Measurements from ENCODE around the gene DUSP22. TPM values are rescaled to one million over a fixed set of nuclear protein-coding genes. Genes with fewer than 3 reads are reported as not detected.

The DUSP22 gene
- total RNA-seq, 1 experiment from 2014 or later, result 18.6 TPM

DNA sequence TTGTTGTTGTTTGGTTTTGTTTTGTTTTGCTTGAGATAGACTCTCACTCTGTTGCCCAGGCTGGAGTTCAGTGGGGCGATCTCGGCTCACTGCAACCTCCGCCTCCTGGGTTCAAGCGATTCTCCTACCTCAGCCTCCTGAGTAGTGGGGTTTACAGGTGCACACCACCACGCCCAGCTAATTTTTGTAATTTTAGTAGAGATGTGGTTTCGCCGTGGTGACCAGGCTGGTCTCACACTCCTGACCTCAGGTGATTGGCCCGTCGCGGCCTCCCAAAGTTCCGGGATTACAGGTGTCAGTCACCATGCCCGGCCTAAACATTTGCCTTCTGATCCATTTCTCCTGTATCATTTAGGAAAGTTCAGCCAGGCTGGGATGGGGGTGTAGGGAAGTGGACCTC is 17.7 kb downstream of the DUSP22 start:
- no peaks in the 10 kb centered on the region for H3K9me3 ChIP-seq
- no peaks in the 10 kb centered on the region for H3K9me3 Mint-ChIP-seq (ENCODE audit: unreplicated experiment)
- H3K4me1 ChIP-seq, result no peaks in the 10 kb centered on the region
- no peaks in the 10 kb centered on the region for H3K27me3 ChIP-seq (replicated peaks; ENCODE audit: control insufficient read depth, insufficient read depth, low read length)
- TF ChIP-seq, protein P1, sequence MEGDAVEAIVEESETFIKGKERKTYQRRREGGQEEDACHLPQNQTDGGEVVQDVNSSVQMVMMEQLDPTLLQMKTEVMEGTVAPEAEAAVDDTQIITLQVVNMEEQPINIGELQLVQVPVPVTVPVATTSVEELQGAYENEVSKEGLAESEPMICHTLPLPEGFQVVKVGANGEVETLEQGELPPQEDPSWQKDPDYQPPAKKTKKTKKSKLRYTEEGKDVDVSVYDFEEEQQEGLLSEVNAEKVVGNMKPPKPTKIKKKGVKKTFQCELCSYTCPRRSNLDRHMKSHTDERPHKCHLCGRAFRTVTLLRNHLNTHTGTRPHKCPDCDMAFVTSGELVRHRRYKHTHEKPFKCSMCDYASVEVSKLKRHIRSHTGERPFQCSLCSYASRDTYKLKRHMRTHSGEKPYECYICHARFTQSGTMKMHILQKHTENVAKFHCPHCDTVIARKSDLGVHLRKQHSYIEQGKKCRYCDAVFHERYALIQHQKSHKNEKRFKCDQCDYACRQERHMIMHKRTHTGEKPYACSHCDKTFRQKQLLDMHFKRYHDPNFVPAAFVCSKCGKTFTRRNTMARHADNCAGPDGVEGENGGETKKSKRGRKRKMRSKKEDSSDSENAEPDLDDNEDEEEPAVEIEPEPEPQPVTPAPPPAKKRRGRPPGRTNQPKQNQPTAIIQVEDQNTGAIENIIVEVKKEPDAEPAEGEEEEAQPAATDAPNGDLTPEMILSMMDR (IDR thresholded peaks at IDR 0.05; ENCODE audit: insufficient read depth in 1 of 2, low read depth in 1 of 2, low read length in 1 of 2, severe bottlenecking in 1 of 2, unreplicated experiment in 1 of 2), result no peak
- H3K27me3 Mint-ChIP-seq (ENCODE audit: insufficient read depth, unreplicated experiment), result no peaks in the 10 kb centered on the region
- DNase-seq, result no peak
- H3K27ac Mint-ChIP-seq (ENCODE audit: unreplicated experiment), result no peak overlapping the region
- intact Hi-C loops (cut with micrococcal nuclease; ENCODE audit: unreplicated experiment), result no loop called here
- POLR2A ChIA-PET, result no interaction called here
- no peaks in the 10 kb centered on the region for H3K36me3 ChIP-seq (ENCODE audit: control insufficient read depth, insufficient read depth, low read length)
- H3K4me1 Mint-ChIP-seq (ENCODE audit: low read depth, unreplicated experiment), result no peaks in the 10 kb centered on the region
- no peak overlapping the region for H3K4me3 ChIP-seq (ENCODE audit: low read depth, low read length)
- no peaks in the 10 kb centered on the region for H3K36me3 Mint-ChIP-seq (ENCODE audit: insufficient read depth, unreplicated experiment)
- CTCF ChIA-PET, result no interaction called here
- no peak overlapping the region for H3K4me3 Mint-ChIP-seq (ENCODE audit: unreplicated experiment)
- no TSS peak for BruUV-seq (replicated peaks)

DNA sequence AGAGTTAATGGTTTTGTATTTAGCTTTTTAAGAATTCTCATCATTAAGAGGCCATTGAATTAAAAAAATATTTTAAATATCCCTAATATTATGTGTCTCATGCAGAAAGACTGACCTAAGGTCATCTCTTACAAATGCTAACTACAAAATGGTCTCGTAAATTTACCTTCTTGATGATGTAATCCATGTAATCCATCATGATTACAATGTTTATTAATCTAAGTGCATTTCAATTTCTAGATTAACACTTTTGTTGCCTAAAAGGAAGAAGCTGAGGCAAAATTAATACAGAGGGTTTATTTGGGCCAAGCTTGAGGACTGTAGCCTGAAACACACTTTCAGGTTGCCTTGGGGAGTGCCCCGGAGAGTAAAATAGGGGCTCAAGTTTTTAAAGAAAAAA is 18.4 kb downstream of the DUSP22 start:
- H3K9me3 Mint-ChIP-seq (ENCODE audit: unreplicated experiment), result no peaks in the 10 kb centered on the region
- intact Hi-C loops (cut with micrococcal nuclease; ENCODE audit: unreplicated experiment), result no loop called here
- H3K36me3 Mint-ChIP-seq (ENCODE audit: insufficient read depth, unreplicated experiment), result no peaks in the 10 kb centered on the region

DNA sequence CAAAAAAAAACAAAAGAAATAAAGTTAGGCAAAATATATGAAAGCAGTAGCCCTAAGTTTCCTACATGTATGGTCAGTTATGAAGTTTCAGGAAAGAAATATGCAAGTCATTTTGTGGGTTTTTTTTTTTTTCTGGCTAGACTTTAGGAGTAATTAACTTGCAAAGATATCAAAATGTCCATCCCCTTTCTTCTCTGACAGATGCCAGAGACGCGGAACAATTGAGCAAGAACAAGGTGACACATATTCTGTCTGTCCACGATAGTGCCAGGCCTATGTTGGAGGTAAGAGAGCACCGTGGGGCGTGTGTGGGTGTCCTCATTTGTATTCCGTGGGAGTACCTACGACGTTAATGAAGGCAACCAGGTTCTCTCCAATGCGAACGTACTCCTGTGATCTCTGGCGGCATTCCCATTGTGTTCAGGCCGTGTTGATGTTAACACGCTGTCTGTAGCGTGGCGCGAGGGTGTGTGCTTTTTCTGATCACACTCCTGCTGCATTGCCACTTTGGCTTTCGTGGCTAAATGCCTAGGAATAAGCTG is 19.5 kb downstream of the DUSP22 start:
- no TSS peak for BruUV-seq (replicated peaks)
- intact Hi-C loops (cut with micrococcal nuclease; ENCODE audit: unreplicated experiment), result no loop called here
- Mint-ChIP-seq H3K27ac (ENCODE audit: unreplicated experiment) (no peak overlapping the region), H3K9me3 (ENCODE audit: unreplicated experiment) (no peaks in the 10 kb centered on the region), H3K27me3 (ENCODE audit: insufficient read depth, unreplicated experiment) (no peaks in the 10 kb centered on the region), H3K4me3 (ENCODE audit: unreplicated experiment) (no peak overlapping the region), H3K36me3 (ENCODE audit: insufficient read depth, unreplicated experiment) (no peaks in the 10 kb centered on the region), H3K4me1 (ENCODE audit: low read depth, unreplicated experiment) (no peaks in the 10 kb centered on the region)
- Histone ChIP-seq H3K4me3 (ENCODE audit: low read depth, low read length) (no peak overlapping the region), H3K27me3 (replicated peaks; ENCODE audit: control insufficient read depth, insufficient read depth, low read length) (no peaks in the 10 kb centered on the region), H3K36me3 (ENCODE audit: control insufficient read depth, insufficient read depth, low read length) (no peaks in the 10 kb centered on the region), H3K4me1 (no peaks in the 10 kb centered on the region), H3K9me3 (no peaks in the 10 kb centered on the region)
- POLR2A ChIA-PET, result no interaction called here
- CTCF ChIA-PET, result no interaction called here
- TF ChIP-seq, protein P1 (IDR thresholded peaks at IDR 0.05; ENCODE audit: insufficient read depth in 1 of 2, low read depth in 1 of 2, low read length in 1 of 2, severe bottlenecking in 1 of 2, unreplicated experiment in 1 of 2), result no peak
- DNase-seq, result no peak

More for the DNA sequence above, 18.4 kb downstream of the DUSP22 start:
- ChIA-PET POLR2A (no interaction called here), CTCF (no interaction called here)
- no TSS peak for BruUV-seq (replicated peaks)
- H3K9me3 ChIP-seq, result no peaks in the 10 kb centered on the region
- no peak for DNase-seq
- no peaks in the 10 kb centered on the region for H3K4me1 ChIP-seq
- H3K27me3 Mint-ChIP-seq (ENCODE audit: insufficient read depth, unreplicated experiment), result no peaks in the 10 kb centered on the region
- H3K4me1 Mint-ChIP-seq (ENCODE audit: low read depth, unreplicated experiment), result no peaks in the 10 kb centered on the region
- TF ChIP-seq, protein P1 (IDR thresholded peaks at IDR 0.05; ENCODE audit: insufficient read depth in 1 of 2, low read depth in 1 of 2, low read length in 1 of 2, severe bottlenecking in 1 of 2, unreplicated experiment in 1 of 2), result no peak
- no peak overlapping the region for H3K4me3 Mint-ChIP-seq (ENCODE audit: unreplicated experiment)
- H3K36me3 ChIP-seq (ENCODE audit: control insufficient read depth, insufficient read depth, low read length), result no peaks in the 10 kb centered on the region
- H3K27me3 ChIP-seq (replicated peaks; ENCODE audit: control insufficient read depth, insufficient read depth, low read length), result no peaks in the 10 kb centered on the region
- H3K27ac Mint-ChIP-seq (ENCODE audit: unreplicated experiment), result no peak overlapping the region
- H3K4me3 ChIP-seq (ENCODE audit: low read depth, low read length), result no peak overlapping the region
